Islet precursor cell (in vitro differentiated cells): ENCODE data around the gene PTPRM.

Experiments
- DNase-seq: peaks from one replicate; pipeline ENCODE4 v3.0.0-alpha.2; 2018

The PTPRM gene

GRCh38 chr18:8351161-8351560, 784.0 kb downstream of the PTPRM start:
- DNase-seq: peak; percentile 23

GRCh38 chr18:8354304-8354703, 787.2 kb downstream of the PTPRM start:
- DNase-seq: peak; percentile 35

GRCh38 chr18:8356001-8356400, 788.9 kb downstream of the PTPRM start:
- DNase-seq: peak; percentile 31

- peak; percentile 22 for DNase-seq
Observed at GRCh38 chr18:8357320-8357719, 790.2 kb downstream of the PTPRM start.

GRCh38 chr18:8358033-8358765, 791.1 kb downstream of the PTPRM start:
- DNase-seq: peak; percentile 45

- DNase-seq: peak; percentile 30
Observed at GRCh38 chr18:8359076-8359475, 792.0 kb downstream of the PTPRM start.

- peak; percentile 33 for DNase-seq
Observed at GRCh38 chr18:8359481-8359880, 792.4 kb downstream of the PTPRM start.

- peak; percentile 39 for DNase-seq
Observed at GRCh38 chr18:8361941-8362471, 794.9 kb downstream of the PTPRM start.

- DNase-seq: peak; percentile 12
Observed at GRCh38 chr18:8362863-8363262, 795.7 kb downstream of the PTPRM start.

- no peak for DNase-seq
Observed at GRCh38 chr18:8364385-8364784, 797.3 kb downstream of the PTPRM start.

- peak; percentile 23 for DNase-seq
Observed at GRCh38 chr18:8365006-8365405, 797.9 kb downstream of the PTPRM start.

- peak; percentile 19 for DNase-seq
Observed at GRCh38 chr18:8365528-8365927, 798.4 kb downstream of the PTPRM start.

GRCh38 chr18:8366070-8366469, 799.0 kb downstream of the PTPRM start:
- peak; percentile 44 for DNase-seq

GRCh38 chr18:8366656-8367055, 799.5 kb downstream of the PTPRM start:
- peak; percentile 53 for DNase-seq

GRCh38 chr18:8367217-8367988, 800.3 kb downstream of the PTPRM start:
- DNase-seq: peak; percentile 73

- peak; percentile 8 for DNase-seq
Observed at GRCh38 chr18:8368512-8369217, 801.5 kb downstream of the PTPRM start.

- peak; percentile 7 for DNase-seq
Observed at GRCh38 chr18:8373486-8373885, 806.4 kb downstream of the PTPRM start.

GRCh38 chr18:8374676-8375075, 807.6 kb downstream of the PTPRM start:
- no peak for DNase-seq

GRCh38 chr18:8375249-8375648, 808.1 kb downstream of the PTPRM start:
- peak; percentile 26 for DNase-seq

GRCh38 chr18:8376113-8376512, 809.0 kb downstream of the PTPRM start:
- DNase-seq: no peak

- peak; percentile 17 for DNase-seq
Observed at GRCh38 chr18:8379187-8379941, 812.2 kb downstream of the PTPRM start.

- no peak for DNase-seq
Observed at GRCh38 chr18:8380006-8380405, 812.9 kb downstream of the PTPRM start.

GRCh38 chr18:8380926-8381325, 813.8 kb downstream of the PTPRM start:
- DNase-seq: no peak
